Uterus (tissue), 4 donors: ENCODE data around the gene KIAA1210. TPM values are rescaled to one million over a fixed set of nuclear protein-coding genes. Genes with fewer than 3 reads are reported as not detected.

Experiments used
- DNase-seq, 2 donors: peaks; one replicate each; pipeline ENCODE4 v3.0.0-alpha.2; 2019 to 2020
- H3K27ac ChIP-seq, 2 donors: fragments of 200-600 bp; sonication (generic); 1 replicate in 1 of 2; 2 replicates in 1 of 2; pipeline ENCODE4 v1.5.1; 2016 to 2018
- H3K27me3 ChIP-seq, 2 donors: fragments of 200-600 bp; sonication (generic); one replicate each; pipeline ENCODE4 v1.5.1; 2018 to 2019; ENCODE audit warnings: control low read depth in 1 of 2
- H3K36me3 ChIP-seq, 2 donors: fragments of 200-600 bp; sonication (generic); one replicate each; pipeline ENCODE4 v1.5.1; 2019; ENCODE audit warnings: control low read depth in 1 of 2
- H3K4me1 ChIP-seq, 2 donors: fragments of 200-600 bp; sonication (generic); one replicate each; pipeline ENCODE4 v1.5.1; 2018 to 2019; ENCODE audit warnings: control low read depth in 1 of 2
- H3K4me3 ChIP-seq, 2 donors: fragments of 200-600 bp; sonication (generic); 1 replicate in 1 of 2; 2 replicates in 1 of 2; pipeline ENCODE4 v1.5.1; 2018 to 2019; ENCODE audit warnings: mild to moderate bottlenecking in 1 of 2
- H3K9me3 ChIP-seq, 2 donors: fragments of 200-600 bp; sonication (generic); one replicate each; pipeline ENCODE4 v1.5.1; 2019; ENCODE audit warnings: control low read depth in 1 of 2
- POLR2A ChIP-seq, 2 donors: fragments of 450-650 bp; IDR thresholded peaks; one replicate each; pipeline ENCODE4 v1.6.1; 2016; ENCODE audit warnings: antibody characterized with exemption in 2 of 2, mild to moderate bottlenecking in 1 of 2, moderate library complexity in 1 of 2
- intact Hi-C: fragments of 100-400 bp; cut with DNase I; formaldehyde crosslinking; loops from one replicate; pipeline ENCODE4 v1.15.1; 2023; ENCODE audit warnings: low total_unique reads
- total RNA-seq, 4 donors: library from RNA; depleted of rRNA in 3 of 4; stranded (reverse); fragments of >200 nt in 3 of 4; gene quantifications; one replicate each; pipeline versions ENCODE4 v1.1.0 to v1.2.4, GENCODE V29; 2014 to 2023
- TF ChIP-seq, protein P1 (sequence below), 4 experiments: fragments of 200-600 bp in 2 of 4; fragments of 450-650 bp in 2 of 4; sonication (generic) in 2 of 4; IDR thresholded peaks; one replicate each; pipeline ENCODE4 v1.5.1; 2016 to 2019; ENCODE audit warnings: antibody characterized with exemption in 4 of 4, mild to moderate bottlenecking in 2 of 4, moderate library complexity in 1 of 4
- donor health status: DM: yes; HTN: yes; CAD: no.

KIAA1210 gene
- total RNA-seq, 4 donors from 2014 or later = 6.7 TPM; not detected in 3

- DNase-seq = no peak
- intact Hi-C loops = no loop called here
- H3K27ac ChIP-seq = no peak overlapping the region
- H3K4me1 ChIP-seq = no peaks in the 10 kb centered on the region
- no peak overlapping the region for H3K4me3 ChIP-seq
- TF ChIP-seq POLR2A (IDR thresholded peaks at IDR 0.05) = no peak
- TF ChIP-seq, protein P1, sequence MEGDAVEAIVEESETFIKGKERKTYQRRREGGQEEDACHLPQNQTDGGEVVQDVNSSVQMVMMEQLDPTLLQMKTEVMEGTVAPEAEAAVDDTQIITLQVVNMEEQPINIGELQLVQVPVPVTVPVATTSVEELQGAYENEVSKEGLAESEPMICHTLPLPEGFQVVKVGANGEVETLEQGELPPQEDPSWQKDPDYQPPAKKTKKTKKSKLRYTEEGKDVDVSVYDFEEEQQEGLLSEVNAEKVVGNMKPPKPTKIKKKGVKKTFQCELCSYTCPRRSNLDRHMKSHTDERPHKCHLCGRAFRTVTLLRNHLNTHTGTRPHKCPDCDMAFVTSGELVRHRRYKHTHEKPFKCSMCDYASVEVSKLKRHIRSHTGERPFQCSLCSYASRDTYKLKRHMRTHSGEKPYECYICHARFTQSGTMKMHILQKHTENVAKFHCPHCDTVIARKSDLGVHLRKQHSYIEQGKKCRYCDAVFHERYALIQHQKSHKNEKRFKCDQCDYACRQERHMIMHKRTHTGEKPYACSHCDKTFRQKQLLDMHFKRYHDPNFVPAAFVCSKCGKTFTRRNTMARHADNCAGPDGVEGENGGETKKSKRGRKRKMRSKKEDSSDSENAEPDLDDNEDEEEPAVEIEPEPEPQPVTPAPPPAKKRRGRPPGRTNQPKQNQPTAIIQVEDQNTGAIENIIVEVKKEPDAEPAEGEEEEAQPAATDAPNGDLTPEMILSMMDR (IDR thresholded peaks at IDR 0.05) = peak in 3 of 4 experiments; percentile 13 to 27 (median 21)
- no peaks in the 10 kb centered on the region for H3K27me3 ChIP-seq
- no peaks in the 10 kb centered on the region for H3K36me3 ChIP-seq
- no peaks in the 10 kb centered on the region for H3K9me3 ChIP-seq
Measured at GRCh38 chrX:119145241-119145653, 17.6 kb upstream of the KIAA1210 start.

DNA sequence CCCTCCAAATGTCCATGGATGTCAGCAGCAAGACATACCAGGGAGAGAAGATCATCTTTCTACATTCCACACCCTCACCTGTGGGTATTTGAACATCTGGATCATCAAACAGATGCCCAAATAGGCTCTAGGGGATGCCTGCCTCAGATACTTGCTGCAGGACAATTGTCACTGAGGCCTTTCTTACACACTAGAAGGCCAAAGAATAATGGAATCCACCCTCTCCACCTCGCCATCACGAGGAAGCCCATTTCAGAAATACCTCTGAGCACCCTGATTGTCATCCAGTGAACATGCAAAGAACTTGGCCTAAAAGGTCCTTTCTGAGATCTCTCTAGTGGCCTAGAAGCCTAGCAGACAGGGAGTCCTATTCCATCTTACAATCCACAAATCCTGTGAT, 6.9 kb upstream of the KIAA1210 start:
- DNase-seq = no peak
- no peak overlapping the region for H3K4me3 ChIP-seq
- H3K9me3 ChIP-seq = no peaks in the 10 kb centered on the region
- no peaks in the 10 kb centered on the region for H3K4me1 ChIP-seq
- intact Hi-C loops = no loop called here
- no peak overlapping the region for H3K27ac ChIP-seq
- no peaks in the 10 kb centered on the region for H3K27me3 ChIP-seq
- no peaks in the 10 kb centered on the region for H3K36me3 ChIP-seq
- TF ChIP-seq, protein P1 (IDR thresholded peaks at IDR 0.05) = no peak
- TF ChIP-seq POLR2A (IDR thresholded peaks at IDR 0.05) = no peak

GRCh38 chrX:119132961-119133360, 5.3 kb upstream of the KIAA1210 start:
- Histone ChIP-seq H3K9me3 (no peaks in the 10 kb centered on the region), H3K4me3 (no peak overlapping the region), H3K27ac (no peak overlapping the region), H3K27me3 (no peaks in the 10 kb centered on the region), H3K4me1 (no peaks in the 10 kb centered on the region), H3K36me3 (no peaks in the 10 kb centered on the region)
- intact Hi-C loops = no loop called here
- DNase-seq = no peak
- TF ChIP-seq POLR2A (IDR thresholded peaks at IDR 0.05) = no peak
- TF ChIP-seq, protein P1 (IDR thresholded peaks at IDR 0.05) = no peak

- no peaks in the 10 kb centered on the region for H3K4me1 ChIP-seq
- intact Hi-C loops = no loop called here
- DNase-seq = no peak
- no peaks in the 10 kb centered on the region for H3K27me3 ChIP-seq
- H3K9me3 ChIP-seq = no peaks in the 10 kb centered on the region
- H3K36me3 ChIP-seq = no peaks in the 10 kb centered on the region
- TF ChIP-seq POLR2A (IDR thresholded peaks at IDR 0.05) = no peak
- TF ChIP-seq, protein P1 (IDR thresholded peaks at IDR 0.05) = no peak
- H3K4me3 ChIP-seq = no peak overlapping the region
- H3K27ac ChIP-seq = no peak overlapping the region
Measured at GRCh38 chrX:119132316-119132715, 4.7 kb upstream of the KIAA1210 start.

- no peak overlapping the region for H3K4me3 ChIP-seq
- TF ChIP-seq, protein P1 (IDR thresholded peaks at IDR 0.05) = no peak
- TF ChIP-seq POLR2A (IDR thresholded peaks at IDR 0.05) = no peak
- no peaks in the 10 kb centered on the region for H3K9me3 ChIP-seq
- H3K36me3 ChIP-seq = no peaks in the 10 kb centered on the region
- H3K27ac ChIP-seq = no peak overlapping the region
- H3K4me1 ChIP-seq = no peaks in the 10 kb centered on the region
- no peak for DNase-seq
- intact Hi-C loops = no loop called here
- H3K27me3 ChIP-seq = no peaks in the 10 kb centered on the region
Measured at GRCh38 chrX:119130911-119131310, 3.3 kb upstream of the KIAA1210 start.
